ENCODE results near the gene PTPRM.

- TF ChIP-seq CTCF (IDR thresholded peaks at IDR 0.05) (no peak), MYC (IDR thresholded peaks at IDR 0.05; ENCODE audit: borderline replicate concordance, low read length) (no peak), KDM1A (IDR thresholded peaks at IDR 0.05; ENCODE audit: low read depth) (no peak)
These were observed 208.7 kb downstream of the PTPRM start for GRCh38 chr18:7775843-7776242.
